ENCODE results near the gene SEC16A. TPM values are rescaled to one million over a fixed set of nuclear protein-coding genes. Genes with fewer than 3 reads are reported as not detected.
"Not testable (repeated sequence)": the region's sequence is repeated elsewhere in the genome, so short reads cannot be mapped to it uniquely, and the experiment has no call there.

SEC16A gene
- polyA plus RNA-seq, 4 donors: 55.1 to 68.6 (median 62.3) TPM

GRCh38 chr9:136429683-136430491 lies 53.0 kb downstream of the SEC16A start:
- DNase-seq (ENCODE audit: low read depth in 4 of 4, low spot score in 3 of 4): no peak

- DNase-seq (ENCODE audit: low read depth in 4 of 4, low spot score in 3 of 4): no peak
Observed at GRCh38 chr9:136429075-136429628, 53.7 kb downstream of the SEC16A start.

GRCh38 chr9:136426787-136427186 lies 56.1 kb downstream of the SEC16A start:
- DNase-seq (ENCODE audit: low read depth in 4 of 4, low spot score in 3 of 4): no peak

- DNase-seq (ENCODE audit: low read depth in 4 of 4, low spot score in 3 of 4): not testable (repeated sequence)
Observed at GRCh38 chr9:136425367-136425766, 57.5 kb downstream of the SEC16A start.

- no peak for DNase-seq (ENCODE audit: low read depth in 4 of 4, low spot score in 3 of 4)
Observed at GRCh38 chr9:136424750-136425362, 58.0 kb downstream of the SEC16A start.

GRCh38 chr9:136423432-136424146 lies 59.3 kb downstream of the SEC16A start:
- no peak for DNase-seq (ENCODE audit: low read depth in 4 of 4, low spot score in 3 of 4)

GRCh38 chr9:136422876-136423275 lies 60.0 kb downstream of the SEC16A start:
- DNase-seq (ENCODE audit: low read depth in 4 of 4, low spot score in 3 of 4): no peak

- DNase-seq (ENCODE audit: low read depth in 4 of 4, low spot score in 3 of 4): no peak
Observed at GRCh38 chr9:136421791-136422190, 61.0 kb downstream of the SEC16A start.

GRCh38 chr9:136419092-136419420 lies 63.8 kb downstream of the SEC16A start:
- no peak for DNase-seq (ENCODE audit: low read depth in 4 of 4, low spot score in 3 of 4)

GRCh38 chr9:136418182-136419091 lies 64.4 kb downstream of the SEC16A start:
- DNase-seq (ENCODE audit: low read depth in 4 of 4, low spot score in 3 of 4): no peak

GRCh38 chr9:136416914-136417313 lies 65.9 kb downstream of the SEC16A start:
- no peak for DNase-seq (ENCODE audit: low read depth in 4 of 4, low spot score in 3 of 4)

- DNase-seq (ENCODE audit: low read depth in 4 of 4, low spot score in 3 of 4): no peak
Observed at GRCh38 chr9:136416427-136416826, 66.4 kb downstream of the SEC16A start.

- DNase-seq (ENCODE audit: low read depth in 4 of 4, low spot score in 3 of 4): no peak
Observed at GRCh38 chr9:136412962-136413361, 69.9 kb downstream of the SEC16A start.

- DNase-seq (ENCODE audit: low read depth in 4 of 4, low spot score in 3 of 4): no peak
Observed at GRCh38 chr9:136411378-136411777, 71.5 kb downstream of the SEC16A start.

GRCh38 chr9:136410500-136411287 lies 72.1 kb downstream of the SEC16A start, which contains the start of the genes ENTR1 and PMPCA:
ENTR1 (minus strand) TSS chr9:136410614; CDS start chr9:136410397, 217 bp downstream.
PMPCA (plus strand) TSS chr9:136410658; CDS start chr9:136410669, 11 bp downstream.
- peak; percentile 72 to 82 (median 79) for DNase-seq (ENCODE audit: low read depth in 4 of 4, low spot score in 3 of 4)

GRCh38 chr9:136409557-136410455 lies 73.0 kb downstream of the SEC16A start:
- no peak for DNase-seq (ENCODE audit: low read depth in 4 of 4, low spot score in 3 of 4)

- DNase-seq (ENCODE audit: low read depth in 4 of 4, low spot score in 3 of 4): no peak
Observed at GRCh38 chr9:136407911-136408310, 74.9 kb downstream of the SEC16A start.

- not testable (repeated sequence) for DNase-seq (ENCODE audit: low read depth in 4 of 4, low spot score in 3 of 4)
Observed at GRCh38 chr9:136407061-136407460, 75.8 kb downstream of the SEC16A start.

Data from right renal pelvis (tissue), 4 donors.